HEK293 (cell line): ENCODE data around the gene AATK.
A peak's percentile ranks its signal among the peaks of the same experiment; 100 is the strongest.

ENCODE experiments used
- CTCF ChIA-PET: fragments of 350-600 bp; formaldehyde crosslinking; extraction: SDS; loops from one replicate; lab custom pipeline; 2021; ENCODE audit warnings: antibody characterized with exemption; lab: Yijun Ruan, JAX
- POLR2A ChIA-PET: fragments of 300-600 bp; formaldehyde crosslinking; extraction: SDS; loops from one replicate; lab custom pipeline; 2020; ENCODE audit warnings: antibody characterized with exemption, inconsistent platforms; lab: Yijun Ruan, JAX
- H3K27ac ChIP-seq: fragments of 200-500 bp; sonication (Bioruptor generic); 2 replicates; pipeline ENCODE4 v1.5.1; 2014; ENCODE audit warnings: low read depth, low read length, control low read depth, inconsistent platforms; ENCODE audit errors: extremely low read depth
- H3K36me3 ChIP-seq, 2 experiments: fragments of 200-500 bp in 1 of 2; sonication (Bioruptor generic) in 1 of 2; 1 replicate in 1 of 2; 2 replicates in 1 of 2; pipeline ENCODE4 v1.5.1; 2014 to 2017; ENCODE audit warnings: inconsistent platforms in 2 of 2, low read length in 2 of 2; ENCODE audit not compliant: control insufficient read depth in 2 of 2, insufficient read depth in 1 of 2
- H3K4me1 ChIP-seq: fragments of 200-500 bp; sonication (Bioruptor generic); 2 replicates; pipeline ENCODE4 v1.5.1; 2014; ENCODE audit warnings: mild to moderate bottlenecking, low read length, inconsistent platforms; ENCODE audit not compliant: control insufficient read depth, insufficient read depth
- H3K4me3 ChIP-seq: 2 replicates; pipeline ENCODE4 v1.5.1; 2011; ENCODE audit warnings: low read depth, mild to moderate bottlenecking, control low read depth, low read length, moderate library complexity
- H3K9me3 ChIP-seq: fragments of 200-500 bp; sonication (Bioruptor generic); 2 replicates; pipeline ENCODE4 v1.5.1; 2014; ENCODE audit warnings: low read depth, low read length, inconsistent platforms; ENCODE audit not compliant: control insufficient read depth, insufficient read depth
- ATF2 ChIP-seq: fragments of 450-650 bp; formaldehyde crosslinking; IDR thresholded peaks from 2 replicates; pipeline ENCODE4 v1.5.1; 2016; ENCODE audit warnings: missing biosample characterization, missing genetic modification characterization, low read depth
- CTCF ChIP-seq: fragments of 450-650 bp; formaldehyde crosslinking; IDR thresholded peaks from 2 replicates; pipeline ENCODE4 v1.5.1; 2016; ENCODE audit warnings: missing biosample characterization, missing genetic modification characterization
- HOXD13 ChIP-seq: sonication (generic); formaldehyde crosslinking; IDR thresholded peaks from 2 replicates; pipeline ENCODE4 v1.8.0; 2022; ENCODE audit warnings: missing genetic modification reagents, borderline replicate concordance
- YY2 ChIP-seq: fragments of 450-650 bp; formaldehyde crosslinking; IDR thresholded peaks from 2 replicates; pipeline ENCODE4 v1.5.1; 2016; ENCODE audit warnings: missing biosample characterization, missing genetic modification characterization
- ZBTB7A ChIP-seq: fragments of 450-650 bp; formaldehyde crosslinking; IDR thresholded peaks from 2 replicates; pipeline ENCODE4 v1.5.1; 2016; ENCODE audit warnings: low read depth, missing biosample characterization, missing genetic modification characterization
- ZFP37 ChIP-seq: fragments of 450-650 bp; formaldehyde crosslinking; IDR thresholded peaks from 2 replicates; pipeline ENCODE4 v1.5.1; 2016; ENCODE audit warnings: missing biosample characterization, missing genetic modification characterization
- ZIC2 ChIP-seq: fragments of 450-650 bp; formaldehyde crosslinking; IDR thresholded peaks from 2 replicates; pipeline ENCODE4 v1.5.1; 2016; ENCODE audit warnings: missing biosample characterization, missing genetic modification characterization
- ZNF202 ChIP-seq: fragments of 450-650 bp; formaldehyde crosslinking; IDR thresholded peaks from 2 replicates; pipeline ENCODE4 v1.5.1; 2016; ENCODE audit warnings: missing biosample characterization, missing genetic modification characterization, borderline replicate concordance
- ZNF324 ChIP-seq: fragments of 450-650 bp; formaldehyde crosslinking; IDR thresholded peaks from 2 replicates; pipeline ENCODE4 v1.5.1; 2016; ENCODE audit warnings: missing biosample characterization, missing genetic modification characterization
- ZNF645 ChIP-seq: fragments of 450-650 bp; formaldehyde crosslinking; IDR thresholded peaks from 2 replicates; pipeline ENCODE4; 2016; ENCODE audit warnings: missing biosample characterization, missing genetic modification characterization
- ZNF777 ChIP-seq: fragments of 450-650 bp; formaldehyde crosslinking; IDR thresholded peaks from 2 replicates; pipeline ENCODE4 v1.5.1; 2017; ENCODE audit warnings: missing biosample characterization, missing genetic modification characterization, borderline replicate concordance
- ZNF791 ChIP-seq: fragments of 450-650 bp; formaldehyde crosslinking; IDR thresholded peaks from 2 replicates; pipeline ENCODE4 v1.5.1; 2016; ENCODE audit warnings: missing biosample characterization, missing genetic modification characterization
- TF ChIP-seq, protein P1 (sequence below): fragments of 450-650 bp; formaldehyde crosslinking; IDR thresholded peaks from 2 replicates; pipeline ENCODE4 v1.5.1; 2016; ENCODE audit warnings: missing biosample characterization, missing genetic modification characterization
- TF ChIP-seq, protein P2 (sequence below): fragments of 450-650 bp; formaldehyde crosslinking; IDR thresholded peaks from 2 replicates; pipeline ENCODE4 v1.5.1; 2017; ENCODE audit warnings: missing biosample characterization, missing genetic modification characterization
- TF ChIP-seq, protein P3 (sequence below): fragments of 450-650 bp; formaldehyde crosslinking; IDR thresholded peaks from 2 replicates; pipeline ENCODE4 v1.5.1; 2016; ENCODE audit warnings: missing biosample characterization, missing genetic modification characterization
- TF ChIP-seq, protein P4 (sequence below): fragments of 450-650 bp; formaldehyde crosslinking; IDR thresholded peaks from 2 replicates; pipeline ENCODE4 v1.5.1; 2016; ENCODE audit warnings: missing biosample characterization, missing genetic modification characterization

AATK gene, protein sequence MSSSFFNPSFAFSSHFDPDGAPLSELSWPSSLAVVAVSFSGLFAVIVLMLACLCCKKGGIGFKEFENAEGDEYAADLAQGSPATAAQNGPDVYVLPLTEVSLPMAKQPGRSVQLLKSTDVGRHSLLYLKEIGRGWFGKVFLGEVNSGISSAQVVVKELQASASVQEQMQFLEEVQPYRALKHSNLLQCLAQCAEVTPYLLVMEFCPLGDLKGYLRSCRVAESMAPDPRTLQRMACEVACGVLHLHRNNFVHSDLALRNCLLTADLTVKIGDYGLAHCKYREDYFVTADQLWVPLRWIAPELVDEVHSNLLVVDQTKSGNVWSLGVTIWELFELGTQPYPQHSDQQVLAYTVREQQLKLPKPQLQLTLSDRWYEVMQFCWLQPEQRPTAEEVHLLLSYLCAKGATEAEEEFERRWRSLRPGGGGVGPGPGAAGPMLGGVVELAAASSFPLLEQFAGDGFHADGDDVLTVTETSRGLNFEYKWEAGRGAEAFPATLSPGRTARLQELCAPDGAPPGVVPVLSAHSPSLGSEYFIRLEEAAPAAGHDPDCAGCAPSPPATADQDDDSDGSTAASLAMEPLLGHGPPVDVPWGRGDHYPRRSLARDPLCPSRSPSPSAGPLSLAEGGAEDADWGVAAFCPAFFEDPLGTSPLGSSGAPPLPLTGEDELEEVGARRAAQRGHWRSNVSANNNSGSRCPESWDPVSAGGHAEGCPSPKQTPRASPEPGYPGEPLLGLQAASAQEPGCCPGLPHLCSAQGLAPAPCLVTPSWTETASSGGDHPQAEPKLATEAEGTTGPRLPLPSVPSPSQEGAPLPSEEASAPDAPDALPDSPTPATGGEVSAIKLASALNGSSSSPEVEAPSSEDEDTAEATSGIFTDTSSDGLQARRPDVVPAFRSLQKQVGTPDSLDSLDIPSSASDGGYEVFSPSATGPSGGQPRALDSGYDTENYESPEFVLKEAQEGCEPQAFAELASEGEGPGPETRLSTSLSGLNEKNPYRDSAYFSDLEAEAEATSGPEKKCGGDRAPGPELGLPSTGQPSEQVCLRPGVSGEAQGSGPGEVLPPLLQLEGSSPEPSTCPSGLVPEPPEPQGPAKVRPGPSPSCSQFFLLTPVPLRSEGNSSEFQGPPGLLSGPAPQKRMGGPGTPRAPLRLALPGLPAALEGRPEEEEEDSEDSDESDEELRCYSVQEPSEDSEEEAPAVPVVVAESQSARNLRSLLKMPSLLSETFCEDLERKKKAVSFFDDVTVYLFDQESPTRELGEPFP (N-terminal part only)

GRCh38 chr17:81166033-81166492 is at the start of gene AATK:
AATK (minus strand) TSS chr17:81166221; CDS start chr17:81165992, 229 bp downstream.
- TF ChIP-seq YY2 (tag by site-specific recombination) (no peak), ZNF324 (no peak), HOXD13 (no peak), ZNF645 (tag by site-specific recombination) (no peak), ZNF777 (tag by site-specific recombination) (no peak), CTCF (tag by site-specific recombination) (no peak), ZFP37 (tag by site-specific recombination) (no peak), ZNF791 (tag by site-specific recombination) (no peak)
- CTCF ChIA-PET = no interaction called here
- peak within 1 kb of the TSS; percentile 55; the same call in 1 of the 2 replicates for H3K27ac ChIP-seq

DNA sequence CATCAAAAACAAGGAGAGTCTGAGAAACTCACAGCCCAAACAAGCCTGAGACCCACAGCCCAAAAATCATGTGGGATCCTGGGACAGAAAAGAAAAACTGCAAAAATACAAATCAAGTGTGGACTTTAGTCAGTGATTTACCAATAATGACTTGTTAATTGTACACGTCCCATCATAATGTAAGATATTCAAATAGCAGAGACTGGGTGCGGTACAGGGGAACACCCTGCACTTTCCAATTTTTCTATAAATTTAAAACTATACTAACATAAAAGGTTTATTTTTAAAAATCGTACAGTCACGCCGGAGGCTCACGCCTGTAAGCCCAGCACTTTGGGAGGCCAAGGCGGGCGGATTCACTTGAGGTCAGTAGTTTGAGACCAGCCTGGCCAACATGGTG is 48.0 kb upstream of the AATK start:
- H3K4me3 ChIP-seq = no peak overlapping the region
- H3K9me3 ChIP-seq = no peaks in the 10 kb centered on the region
- ChIA-PET POLR2A (interaction anchor here (0.6 kb wide), 1 partner anchor 9 kb away, joined by 4 read pairs; the partner anchor contains the start of gene CEP131), CTCF (interaction anchor here (0.7 kb wide), 1 partner anchor 24 kb away, joined by 3 read pairs; no protein-coding TSS in a partner anchor)
- H3K36me3 ChIP-seq = peaks cover 0 to 32% of the 10 kb centered on the region in 2 experiments; a peak in 2 of 3 replicates
- no peaks in the 10 kb centered on the region for H3K4me1 ChIP-seq
- H3K27ac ChIP-seq = no peak overlapping the region
- TF ChIP-seq, protein P1, sequence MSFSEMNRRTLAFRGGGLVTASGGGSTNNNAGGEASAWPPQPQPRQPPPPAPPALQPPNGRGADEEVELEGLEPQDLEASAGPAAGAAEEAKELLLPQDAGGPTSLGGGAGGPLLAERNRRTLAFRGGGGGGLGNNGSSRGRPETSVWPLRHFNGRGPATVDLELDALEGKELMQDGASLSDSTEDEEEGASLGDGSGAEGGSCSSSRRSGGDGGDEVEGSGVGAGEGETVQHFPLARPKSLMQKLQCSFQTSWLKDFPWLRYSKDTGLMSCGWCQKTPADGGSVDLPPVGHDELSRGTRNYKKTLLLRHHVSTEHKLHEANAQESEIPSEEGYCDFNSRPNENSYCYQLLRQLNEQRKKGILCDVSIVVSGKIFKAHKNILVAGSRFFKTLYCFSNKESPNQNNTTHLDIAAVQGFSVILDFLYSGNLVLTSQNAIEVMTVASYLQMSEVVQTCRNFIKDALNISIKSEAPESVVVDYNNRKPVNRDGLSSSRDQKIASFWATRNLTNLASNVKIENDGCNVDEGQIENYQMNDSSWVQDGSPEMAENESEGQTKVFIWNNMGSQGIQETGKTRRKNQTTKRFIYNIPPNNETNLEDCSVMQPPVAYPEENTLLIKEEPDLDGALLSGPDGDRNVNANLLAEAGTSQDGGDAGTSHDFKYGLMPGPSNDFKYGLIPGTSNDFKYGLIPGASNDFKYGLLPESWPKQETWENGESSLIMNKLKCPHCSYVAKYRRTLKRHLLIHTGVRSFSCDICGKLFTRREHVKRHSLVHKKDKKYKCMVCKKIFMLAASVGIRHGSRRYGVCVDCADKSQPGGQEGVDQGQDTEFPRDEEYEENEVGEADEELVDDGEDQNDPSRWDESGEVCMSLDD (tag by site-specific recombination) = no peak
- no peak for TF ChIP-seq ZBTB7A (tag by site-specific recombination)
- TF ChIP-seq, protein P2, sequence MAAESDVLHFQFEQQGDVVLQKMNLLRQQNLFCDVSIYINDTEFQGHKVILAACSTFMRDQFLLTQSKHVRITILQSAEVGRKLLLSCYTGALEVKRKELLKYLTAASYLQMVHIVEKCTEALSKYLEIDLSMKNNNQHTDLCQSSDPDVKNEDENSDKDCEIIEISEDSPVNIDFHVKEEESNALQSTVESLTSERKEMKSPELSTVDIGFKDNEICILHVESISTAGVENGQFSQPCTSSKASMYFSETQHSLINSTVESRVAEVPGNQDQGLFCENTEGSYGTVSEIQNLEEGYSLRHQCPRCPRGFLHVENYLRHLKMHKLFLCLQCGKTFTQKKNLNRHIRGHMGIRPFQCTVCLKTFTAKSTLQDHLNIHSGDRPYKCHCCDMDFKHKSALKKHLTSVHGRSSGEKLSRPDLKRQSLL (tag by site-specific recombination) = no peak
- no peak for TF ChIP-seq ZNF202 (tag by site-specific recombination)
- TF ChIP-seq ZIC2 (tag by site-specific recombination) = no peak
- no peak for TF ChIP-seq ATF2 (tag by site-specific recombination)
- TF ChIP-seq, protein P3, sequence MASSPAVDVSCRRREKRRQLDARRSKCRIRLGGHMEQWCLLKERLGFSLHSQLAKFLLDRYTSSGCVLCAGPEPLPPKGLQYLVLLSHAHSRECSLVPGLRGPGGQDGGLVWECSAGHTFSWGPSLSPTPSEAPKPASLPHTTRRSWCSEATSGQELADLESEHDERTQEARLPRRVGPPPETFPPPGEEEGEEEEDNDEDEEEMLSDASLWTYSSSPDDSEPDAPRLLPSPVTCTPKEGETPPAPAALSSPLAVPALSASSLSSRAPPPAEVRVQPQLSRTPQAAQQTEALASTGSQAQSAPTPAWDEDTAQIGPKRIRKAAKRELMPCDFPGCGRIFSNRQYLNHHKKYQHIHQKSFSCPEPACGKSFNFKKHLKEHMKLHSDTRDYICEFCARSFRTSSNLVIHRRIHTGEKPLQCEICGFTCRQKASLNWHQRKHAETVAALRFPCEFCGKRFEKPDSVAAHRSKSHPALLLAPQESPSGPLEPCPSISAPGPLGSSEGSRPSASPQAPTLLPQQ (tag by site-specific recombination) = no peak
- TF ChIP-seq, protein P4, sequence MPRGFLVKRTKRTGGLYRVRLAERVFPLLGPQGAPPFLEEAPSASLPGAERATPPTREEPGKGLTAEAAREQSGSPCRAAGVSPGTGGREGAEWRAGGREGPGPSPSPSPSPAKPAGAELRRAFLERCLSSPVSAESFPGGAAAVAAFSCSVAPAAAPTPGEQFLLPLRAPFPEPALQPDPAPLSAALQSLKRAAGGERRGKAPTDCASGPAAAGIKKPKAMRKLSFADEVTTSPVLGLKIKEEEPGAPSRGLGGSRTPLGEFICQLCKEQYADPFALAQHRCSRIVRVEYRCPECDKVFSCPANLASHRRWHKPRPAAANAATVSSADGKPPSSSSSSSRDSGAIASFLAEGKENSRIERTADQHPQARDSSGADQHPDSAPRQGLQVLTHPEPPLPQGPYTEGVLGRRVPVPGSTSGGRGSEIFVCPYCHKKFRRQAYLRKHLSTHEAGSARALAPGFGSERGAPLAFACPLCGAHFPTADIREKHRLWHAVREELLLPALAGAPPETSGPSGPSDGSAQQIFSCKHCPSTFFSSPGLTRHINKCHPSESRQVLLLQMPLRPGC (tag by site-specific recombination) = no peak

More at GRCh38 chr17:81166033-81166492, at the start of gene AATK:
- H3K4me1 ChIP-seq = peaks cover 2% of the 10 kb centered on the region; the same call in 1 of the 2 replicates
- POLR2A ChIA-PET = interaction anchor here (1.3 kb wide), 1 partner anchor 23 kb away, joined by 3 read pairs; no protein-coding TSS in a partner anchor
- H3K36me3 ChIP-seq = no peaks in the 10 kb centered on the region
- H3K9me3 ChIP-seq = no peaks in the 10 kb centered on the region
- peak within 1 kb of the TSS; percentile 47 for H3K4me3 ChIP-seq
